UCSD-AML1 (cell line): ENCODE measurements around the gene CHAT.

Experiments
- DNase-seq: peaks from one replicate; lab custom pipeline; 2025; ENCODE audit not compliant: unreplicated experiment; lab: John Stamatoyannopoulos, UW

The CHAT gene

GRCh38 chr10:49651917-49652316 lies 38.1 kb downstream of the CHAT start:
- no peak for DNase-seq

GRCh38 chr10:49652421-49653272 lies 38.8 kb downstream of the CHAT start:
- no peak for DNase-seq

GRCh38 chr10:49653273-49653929 lies 39.6 kb downstream of the CHAT start:
- DNase-seq: no peak

- no peak for DNase-seq
Measured at GRCh38 chr10:49654036-49654693, 40.3 kb downstream of the CHAT start.

- no peak for DNase-seq
Measured at GRCh38 chr10:49655099-49655498, 41.3 kb downstream of the CHAT start.

- no peak for DNase-seq
Measured at GRCh38 chr10:49656845-49657493, 43.1 kb downstream of the CHAT start.

- DNase-seq: no peak
Measured at GRCh38 chr10:49657606-49658005, 43.8 kb downstream of the CHAT start.

- no peak for DNase-seq
Measured at GRCh38 chr10:49661140-49661856, 47.5 kb downstream of the CHAT start.

- no peak for DNase-seq
Measured at GRCh38 chr10:49662169-49662830, 48.5 kb downstream of the CHAT start.

- DNase-seq: no peak
Measured at GRCh38 chr10:49663596-49663995, 49.8 kb downstream of the CHAT start.

- no peak for DNase-seq
Measured at GRCh38 chr10:49664006-49664841, 50.4 kb downstream of the CHAT start.

- no peak for DNase-seq
Measured at GRCh38 chr10:49664842-49665355, 51.1 kb downstream of the CHAT start.

- DNase-seq: no peak
Measured at GRCh38 chr10:49666054-49666615, 52.3 kb downstream of the CHAT start.

GRCh38 chr10:49666685-49667084 lies 52.8 kb downstream of the CHAT start:
- no peak for DNase-seq

- no peak for DNase-seq
Measured at GRCh38 chr10:49667991-49668390, 54.2 kb downstream of the CHAT start.

GRCh38 chr10:49668684-49669083 lies 54.8 kb downstream of the CHAT start:
- DNase-seq: no peak

- DNase-seq: no peak
Measured at GRCh38 chr10:49678827-49679479, 65.1 kb downstream of the CHAT start.

GRCh38 chr10:49679480-49679893 lies 65.7 kb downstream of the CHAT start, which contains the start of gene C10orf53:
Gene C10orf53 (plus strand): TSS chr10:49679651. CDS start chr10:49679698, 47 bp downstream.
- no peak for DNase-seq
